GM12873 (cell line): Measurements from ENCODE around the gene TRERF1.

Source experiments
- TF ChIP-seq, protein P1 (sequence below): IDR thresholded peaks from 2 replicates; pipeline ENCODE4 v1.5.1; 2012; ENCODE audit warnings: low read depth, mild to moderate bottlenecking, moderate library complexity, low read length, control low read depth; ENCODE audit not compliant: insufficient read depth; ENCODE audit errors: missing control alignments

Gene TRERF1, protein sequence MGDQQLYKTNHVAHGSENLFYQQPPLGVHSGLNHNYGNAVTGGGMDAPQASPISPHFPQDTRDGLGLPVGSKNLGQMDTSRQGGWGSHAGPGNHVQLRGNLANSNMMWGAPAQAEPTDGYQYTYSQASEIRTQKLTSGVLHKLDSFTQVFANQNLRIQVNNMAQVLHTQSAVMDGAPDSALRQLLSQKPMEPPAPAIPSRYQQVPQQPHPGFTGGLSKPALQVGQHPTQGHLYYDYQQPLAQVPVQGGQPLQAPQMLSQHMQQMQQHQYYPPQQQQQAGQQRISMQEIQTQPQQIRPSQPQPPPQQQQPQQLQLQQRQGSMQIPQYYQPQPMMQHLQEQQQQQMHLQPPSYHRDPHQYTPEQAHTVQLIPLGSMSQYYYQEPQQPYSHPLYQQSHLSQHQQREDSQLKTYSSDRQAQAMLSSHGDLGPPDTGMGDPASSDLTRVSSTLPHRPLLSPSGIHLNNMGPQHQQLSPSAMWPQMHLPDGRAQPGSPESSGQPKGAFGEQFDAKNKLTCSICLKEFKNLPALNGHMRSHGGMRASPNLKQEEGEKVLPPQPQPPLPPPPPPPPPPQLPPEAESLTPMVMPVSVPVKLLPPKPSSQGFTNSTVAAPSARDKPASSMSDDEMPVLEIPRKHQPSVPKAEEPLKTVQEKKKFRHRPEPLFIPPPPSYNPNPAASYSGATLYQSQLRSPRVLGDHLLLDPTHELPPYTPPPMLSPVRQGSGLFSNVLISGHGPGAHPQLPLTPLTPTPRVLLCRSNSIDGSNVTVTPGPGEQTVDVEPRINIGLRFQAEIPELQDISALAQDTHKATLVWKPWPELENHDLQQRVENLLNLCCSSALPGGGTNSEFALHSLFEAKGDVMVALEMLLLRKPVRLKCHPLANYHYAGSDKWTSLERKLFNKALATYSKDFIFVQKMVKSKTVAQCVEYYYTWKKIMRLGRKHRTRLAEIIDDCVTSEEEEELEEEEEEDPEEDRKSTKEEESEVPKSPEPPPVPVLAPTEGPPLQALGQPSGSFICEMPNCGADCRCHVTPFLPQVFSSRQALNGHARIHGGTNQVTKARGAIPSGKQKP (N-terminal part only)

DNA sequence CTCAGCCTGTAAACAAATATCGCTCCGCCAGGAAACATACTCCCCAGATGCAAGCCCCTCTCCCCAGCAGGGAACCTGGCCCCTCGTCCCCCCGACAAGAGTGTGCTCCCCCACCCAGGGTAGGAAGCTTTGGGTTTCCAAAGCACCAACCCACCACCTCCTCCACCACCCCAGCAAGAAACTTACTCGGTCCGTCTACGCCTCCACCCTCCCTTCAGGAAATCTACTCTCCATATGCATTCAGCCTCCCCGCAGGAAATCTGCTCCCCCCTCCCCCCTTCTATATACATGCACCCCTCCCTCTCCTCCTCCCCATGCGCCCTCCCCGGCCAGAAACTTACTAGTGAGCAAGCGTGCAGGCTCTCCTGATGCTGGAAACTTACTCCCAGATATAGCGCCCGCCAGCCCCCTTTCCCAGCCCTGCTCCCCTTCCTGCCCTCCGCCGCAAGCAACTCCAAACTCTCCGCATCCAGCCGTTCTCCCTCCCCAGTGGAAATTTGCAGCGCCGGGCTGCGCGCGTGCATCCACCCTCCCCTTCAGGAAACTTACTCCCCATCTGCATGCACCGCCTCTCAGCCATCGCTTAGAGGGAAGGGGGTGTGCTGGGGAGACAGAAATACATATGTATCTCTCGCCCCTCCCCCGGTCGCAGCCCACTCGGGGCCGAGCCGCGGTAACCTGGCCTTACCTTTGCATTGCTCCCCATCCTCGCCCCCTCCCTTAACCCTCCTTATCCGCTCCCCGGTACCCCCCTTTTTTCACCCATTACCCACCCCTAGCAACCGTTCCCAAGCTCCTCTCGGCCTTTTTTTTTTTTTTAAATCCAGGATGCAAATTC, at the start of gene TRERF1:
TRERF1 (minus strand) TSS at position 594 of the 838 bp plus-strand sequence. CDS start 182,336 bp downstream, outside the sequence.
- TF ChIP-seq, protein P1, sequence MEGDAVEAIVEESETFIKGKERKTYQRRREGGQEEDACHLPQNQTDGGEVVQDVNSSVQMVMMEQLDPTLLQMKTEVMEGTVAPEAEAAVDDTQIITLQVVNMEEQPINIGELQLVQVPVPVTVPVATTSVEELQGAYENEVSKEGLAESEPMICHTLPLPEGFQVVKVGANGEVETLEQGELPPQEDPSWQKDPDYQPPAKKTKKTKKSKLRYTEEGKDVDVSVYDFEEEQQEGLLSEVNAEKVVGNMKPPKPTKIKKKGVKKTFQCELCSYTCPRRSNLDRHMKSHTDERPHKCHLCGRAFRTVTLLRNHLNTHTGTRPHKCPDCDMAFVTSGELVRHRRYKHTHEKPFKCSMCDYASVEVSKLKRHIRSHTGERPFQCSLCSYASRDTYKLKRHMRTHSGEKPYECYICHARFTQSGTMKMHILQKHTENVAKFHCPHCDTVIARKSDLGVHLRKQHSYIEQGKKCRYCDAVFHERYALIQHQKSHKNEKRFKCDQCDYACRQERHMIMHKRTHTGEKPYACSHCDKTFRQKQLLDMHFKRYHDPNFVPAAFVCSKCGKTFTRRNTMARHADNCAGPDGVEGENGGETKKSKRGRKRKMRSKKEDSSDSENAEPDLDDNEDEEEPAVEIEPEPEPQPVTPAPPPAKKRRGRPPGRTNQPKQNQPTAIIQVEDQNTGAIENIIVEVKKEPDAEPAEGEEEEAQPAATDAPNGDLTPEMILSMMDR, result no peak

DNA sequence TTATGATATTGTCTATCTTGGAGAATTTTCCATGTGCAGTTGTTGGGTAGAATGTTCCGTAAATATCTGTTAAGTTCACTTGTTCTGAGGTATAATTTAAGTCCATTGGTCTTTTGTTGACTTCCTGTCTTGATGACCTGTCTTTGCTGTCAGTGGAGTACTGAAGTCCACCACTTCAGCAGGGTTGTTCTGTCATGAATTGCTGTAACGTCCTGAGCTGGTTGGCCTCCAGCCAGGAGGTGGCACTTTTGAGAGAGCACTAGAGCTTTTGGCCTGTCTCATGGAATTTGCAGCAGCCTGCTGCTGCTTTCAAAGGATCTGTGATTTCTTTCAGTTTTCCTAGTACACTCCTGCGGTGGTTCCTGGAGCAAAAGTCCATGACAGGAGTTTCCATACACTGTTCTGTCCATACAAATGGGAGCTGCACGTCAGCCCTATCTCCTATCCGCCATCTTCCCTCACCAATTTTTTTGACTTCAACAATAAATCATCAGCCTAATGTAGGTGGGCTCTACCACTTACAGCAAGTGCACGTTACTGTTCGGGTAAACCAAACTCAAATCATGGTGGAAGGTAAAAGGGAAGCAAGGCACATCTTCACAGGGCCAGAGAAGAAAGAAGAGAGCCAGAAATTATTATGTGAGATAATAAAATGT, 46.9 kb upstream of the TRERF1 start:
- TF ChIP-seq, protein P1, result no peak

GRCh38 chr6:42493914-42494539, 42.3 kb upstream of the TRERF1 start:
- TF ChIP-seq, protein P1, result no peak

GRCh38 chr6:42488129-42488528, 36.4 kb upstream of the TRERF1 start:
- TF ChIP-seq, protein P1, result no peak

DNA sequence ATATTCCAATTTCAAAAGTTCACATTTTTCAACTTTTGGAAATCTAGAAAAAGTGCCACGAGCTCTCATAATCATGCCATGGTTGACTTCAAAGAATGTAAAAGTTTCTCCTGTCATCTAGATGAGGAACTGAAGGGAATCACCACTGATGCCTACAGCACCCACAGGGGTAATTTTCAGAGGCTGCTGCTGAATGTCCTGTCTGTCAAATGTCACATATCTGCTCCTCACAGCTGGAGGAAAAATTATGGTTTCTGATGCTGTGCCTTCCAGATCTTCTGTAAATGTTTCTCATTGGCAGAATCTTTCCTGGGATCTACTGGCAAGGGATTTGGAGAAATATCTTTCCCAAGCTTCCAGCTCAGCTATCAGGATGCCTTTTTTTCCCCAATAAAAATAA, 32.5 kb upstream of the TRERF1 start:
- TF ChIP-seq, protein P1, result no peak

- TF ChIP-seq, protein P1, result no peak
Measured at GRCh38 chr6:42482174-42482573, 30.4 kb upstream of the TRERF1 start.
